Stimulated activated CD4-positive, alpha-beta T cell treated with anti-CD3 and anti-CD28 coated beads, Interleukin-1b, Interleukin-23, amount 100 ng/mL, for 1 hour (primary cell): ENCODE results near the gene NMNAT3.

ENCODE experiments used
- DNase-seq, 2 donors: peaks; one replicate each; pipeline ENCODE4 v3.0.0-alpha.2; 2020; ENCODE audit warnings: low read depth in 2 of 2

NMNAT3 gene

DNA sequence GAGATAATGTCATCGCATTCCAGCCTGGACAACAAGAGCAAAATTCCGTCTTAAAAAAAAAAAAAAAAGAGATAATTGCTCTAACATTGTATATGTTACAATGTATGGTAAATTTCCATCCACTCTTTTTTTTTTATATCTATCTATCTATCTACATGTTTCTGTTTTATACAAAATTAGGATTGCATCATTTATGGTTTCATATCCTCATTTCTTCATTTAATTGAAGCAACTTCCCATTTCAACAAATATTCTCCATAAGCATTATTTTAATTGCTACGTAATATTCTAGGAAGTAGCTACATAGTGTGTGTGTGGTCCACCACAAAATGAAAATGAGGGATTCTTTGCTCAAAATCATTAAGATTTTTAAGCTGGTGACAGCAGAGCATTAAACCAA, 156.6 kb downstream of the NMNAT3 start:
- no peak for DNase-seq

DNA sequence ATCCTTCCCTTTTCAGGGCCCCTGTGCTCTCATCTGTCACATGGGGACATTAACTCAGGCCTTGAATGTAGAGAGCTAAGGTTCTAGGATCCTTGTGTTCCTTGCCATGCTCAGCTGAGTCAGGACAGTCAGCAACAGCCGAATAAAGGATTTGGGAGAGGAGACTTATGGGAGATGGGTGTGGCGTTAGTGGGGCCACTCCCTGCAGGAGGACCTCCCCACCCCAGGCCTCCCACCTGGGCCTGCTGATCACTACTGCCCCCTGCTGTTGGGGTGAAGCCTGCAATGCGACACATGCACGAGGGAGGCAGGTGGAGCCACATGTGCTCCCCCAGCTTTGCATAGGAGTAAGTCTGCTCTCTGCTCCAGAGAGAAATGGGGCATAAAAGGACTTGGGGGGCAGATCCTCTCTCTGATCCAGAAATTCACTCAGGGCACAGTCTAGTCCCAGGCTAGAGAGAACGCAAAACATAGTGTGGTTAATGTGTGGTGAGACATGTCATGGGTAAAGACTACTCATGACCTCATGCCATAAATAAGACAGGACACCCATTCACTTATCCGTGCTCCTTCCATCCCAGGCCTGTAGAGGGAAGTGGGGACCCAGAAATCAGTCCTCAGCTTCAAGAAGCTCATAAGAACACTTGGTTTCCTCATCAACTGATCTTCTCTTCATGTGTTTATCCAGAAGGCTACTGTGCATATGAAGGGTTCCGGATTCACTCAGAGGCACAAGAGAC, 157.6 kb downstream of the NMNAT3 start:
- DNase-seq: no peak

- DNase-seq: no peak
These were observed 158.6 kb downstream of the NMNAT3 start for GRCh38 chr3:139518926-139519842.

- no peak for DNase-seq
These were observed 159.5 kb downstream of the NMNAT3 start for GRCh38 chr3:139518306-139518705.

- no peak for DNase-seq
These were observed 160.3 kb downstream of the NMNAT3 start for GRCh38 chr3:139517321-139518065.

DNA sequence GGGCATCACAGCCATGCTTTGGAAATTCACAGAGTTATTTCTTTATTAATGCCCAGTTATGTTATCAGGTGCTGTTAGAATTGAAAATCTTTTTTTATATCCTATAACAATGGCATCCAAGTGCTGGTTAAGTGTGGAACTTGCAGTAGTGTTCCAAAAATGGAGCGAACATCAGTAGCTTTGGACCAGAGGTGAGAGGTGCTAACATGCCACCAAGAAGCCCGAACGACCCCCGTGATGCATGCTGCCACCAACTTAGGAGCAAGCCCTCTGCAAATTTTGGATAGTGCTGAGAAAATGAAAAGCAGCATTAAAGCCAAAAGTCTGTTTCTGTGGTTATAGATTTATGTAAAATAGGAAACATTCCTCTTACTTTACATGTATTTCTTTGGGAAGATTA, 163.0 kb downstream of the NMNAT3 start:
- DNase-seq: no peak
